GM12892 (cell line): ENCODE results near the gene TCTN3.

ENCODE experiments used
- POLR2A ChIP-seq: IDR thresholded peaks from 2 replicates; pipeline ENCODE4 v1.6.1; 2011; ENCODE audit warnings: low read depth, low read length, control low read depth
- TAF1 ChIP-seq: IDR thresholded peaks from 2 replicates; pipeline ENCODE4 v1.6.1; 2011; ENCODE audit warnings: low read depth, mild to moderate bottlenecking, control low read depth, low read length, borderline replicate concordance

GRCh38 chr10:95729323-95730055 is 35.8 kb upstream of the TCTN3 start:
- TF ChIP-seq POLR2A (no peak), TAF1 (no peak)
